ENCODE data around the gene FBXL7.

The FBXL7 gene

GRCh38 chr5:15510092-15510491, 10.1 kb downstream of the FBXL7 start:
- CTCF ChIA-PET: no interaction called here
- H3K27ac ChIP-seq: no peak overlapping the region
- no peak for TF ChIP-seq CTCF (conservative IDR thresholded peaks at IDR 0.05; ENCODE audit: low read depth)
- DNase-seq (ENCODE audit: low spot score): no peak
- POLR2A ChIA-PET (ENCODE audit: low non-redundant PET): no interaction called here

- no peak for DNase-seq (ENCODE audit: low spot score)
- no peak overlapping the region for H3K27ac ChIP-seq
- POLR2A ChIA-PET (ENCODE audit: low non-redundant PET): no interaction called here
- CTCF ChIA-PET: no interaction called here
- TF ChIP-seq CTCF (conservative IDR thresholded peaks at IDR 0.05; ENCODE audit: low read depth): no peak
These were observed 10.9 kb downstream of the FBXL7 start for GRCh38 chr5:15510831-15511230.

GRCh38 chr5:15513431-15513830, 13.5 kb downstream of the FBXL7 start:
- CTCF ChIA-PET: no interaction called here
- DNase-seq (ENCODE audit: low spot score): no peak
- no peak overlapping the region for H3K27ac ChIP-seq
- no peak for TF ChIP-seq CTCF (conservative IDR thresholded peaks at IDR 0.05; ENCODE audit: low read depth)
- POLR2A ChIA-PET (ENCODE audit: low non-redundant PET): no interaction called here

- no peak for DNase-seq (ENCODE audit: low spot score)
- POLR2A ChIA-PET (ENCODE audit: low non-redundant PET): no interaction called here
- TF ChIP-seq CTCF (conservative IDR thresholded peaks at IDR 0.05; ENCODE audit: low read depth): no peak
- no peak overlapping the region for H3K27ac ChIP-seq
- CTCF ChIA-PET: no interaction called here
These were observed 13.9 kb downstream of the FBXL7 start for GRCh38 chr5:15513911-15514310.

GRCh38 chr5:15515229-15515628, 15.2 kb downstream of the FBXL7 start:
- no peak for TF ChIP-seq CTCF (conservative IDR thresholded peaks at IDR 0.05; ENCODE audit: low read depth)
- ChIA-PET CTCF (no interaction called here), POLR2A (ENCODE audit: low non-redundant PET) (no interaction called here)
- no peak for DNase-seq (ENCODE audit: low spot score)
- H3K27ac ChIP-seq: no peak overlapping the region

GRCh38 chr5:15516486-15516885, 16.5 kb downstream of the FBXL7 start:
- no peak for DNase-seq (ENCODE audit: low spot score)
- CTCF ChIA-PET: no interaction called here
- POLR2A ChIA-PET (ENCODE audit: low non-redundant PET): no interaction called here
- no peak for TF ChIP-seq CTCF (conservative IDR thresholded peaks at IDR 0.05; ENCODE audit: low read depth)
- no peak overlapping the region for H3K27ac ChIP-seq

- no peak for TF ChIP-seq CTCF (conservative IDR thresholded peaks at IDR 0.05; ENCODE audit: low read depth)
- H3K27ac ChIP-seq: no peak overlapping the region
- no peak for DNase-seq (ENCODE audit: low spot score)
- POLR2A ChIA-PET (ENCODE audit: low non-redundant PET): no interaction called here
- CTCF ChIA-PET: no interaction called here
These were observed 18.8 kb downstream of the FBXL7 start for GRCh38 chr5:15518786-15519185.
